Measurements from ENCODE around the gene NOL11. TPM values are rescaled to one million over a fixed set of nuclear protein-coding genes. Genes with fewer than 3 reads are reported as not detected.
A peak's percentile ranks its signal among the peaks of the same experiment; 100 is the strongest.

Gene NOL11
- polyA plus RNA-seq, 1 of the 3 experiments (the other 2 are of a cell fraction): 27.0 TPM

DNA sequence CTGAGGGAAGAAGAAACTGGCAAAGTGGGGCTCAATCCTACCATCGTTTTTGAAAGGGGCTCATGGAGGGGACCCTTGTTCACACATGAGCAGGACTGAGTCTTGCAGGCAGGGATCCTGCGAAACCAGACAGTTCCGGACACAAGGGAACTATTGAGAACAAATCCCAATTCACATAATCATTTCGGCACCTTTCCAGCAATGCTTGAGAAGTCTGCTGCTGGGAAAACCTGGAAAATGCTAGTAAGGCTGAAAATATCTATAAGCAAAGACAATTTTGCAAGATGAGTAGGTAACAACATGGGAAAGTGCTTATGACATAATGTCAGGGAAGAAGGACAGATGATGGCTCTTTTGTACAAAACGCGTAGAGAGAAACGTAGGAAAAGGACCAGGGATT, 55.5 kb downstream of the NOL11 start:
- no peak overlapping the region for H3K4me3 ChIP-seq (ENCODE audit: low read depth in 2 of 2, low read length in 1 of 2)
- no peaks in the 10 kb centered on the region for H3K79me2 ChIP-seq (ENCODE audit: insufficient read depth)
- no peaks in the 10 kb centered on the region for H3K9me2 ChIP-seq
- H2AFZ ChIP-seq (ENCODE audit: low read depth): no peak overlapping the region
- no peaks in the 10 kb centered on the region for H3F3A ChIP-seq (replicated peaks; ENCODE audit: insufficient read depth)
- H3K4me1 ChIP-seq (ENCODE audit: control insufficient read depth in 1 of 2, insufficient read depth in 2 of 2, low read depth in 1 of 2, low read length in 1 of 2): no peaks in the 10 kb centered on the region; a peak in 1 of 4 replicates
- WGBS (ENCODE audit: low lambda C conversion rate): 75% methylated on average over 7 of the region's 7 CpGs
- no peak for TF ChIP-seq MXI1 (IDR thresholded peaks at IDR 0.05; ENCODE audit: low read depth, low read length)
- TF ChIP-seq EP300 (IDR thresholded peaks at IDR 0.05; ENCODE audit: borderline replicate concordance in 1 of 2, low read depth in 1 of 2, low read length in 1 of 2): no peak
- no peak for TF ChIP-seq RCOR1 (IDR thresholded peaks at IDR 0.05; ENCODE audit: low read length)
- TF ChIP-seq CHD2 (IDR thresholded peaks at IDR 0.05; ENCODE audit: low read length, partially characterized antibody): no peak
- no peak for TF ChIP-seq GABPA (IDR thresholded peaks at IDR 0.05; ENCODE audit: low read depth)
- no peak for TF ChIP-seq EZH2phosphoT487 (IDR thresholded peaks at IDR 0.05; ENCODE audit: borderline replicate concordance, low read depth)
- CTCF ChIA-PET: interaction anchor here (1.7 kb wide), 1 partner anchor 9 kb away, joined by 4 read pairs; no protein-coding TSS in a partner anchor
- no peak overlapping the region for H3K27ac ChIP-seq (ENCODE audit: low read depth in 2 of 2, low read length in 1 of 2)
- no peaks in the 10 kb centered on the region for H3K36me3 ChIP-seq (replicated peaks in 1 of 2; ENCODE audit: control insufficient read depth in 1 of 2, insufficient read depth in 2 of 2, low read length in 1 of 2)
- H3K9me3 ChIP-seq: no peaks in the 10 kb centered on the region
- DNase-seq: no peak
- no peaks in the 10 kb centered on the region for H4K20me1 ChIP-seq (ENCODE audit: insufficient read depth)
- H3K4me2 ChIP-seq: no peak overlapping the region
- POLR2A ChIA-PET: no interaction called here
- no peaks in the 10 kb centered on the region for H3K27me3 ChIP-seq (ENCODE audit: insufficient read depth)
- no peak overlapping the region for H3K9ac ChIP-seq

DNA sequence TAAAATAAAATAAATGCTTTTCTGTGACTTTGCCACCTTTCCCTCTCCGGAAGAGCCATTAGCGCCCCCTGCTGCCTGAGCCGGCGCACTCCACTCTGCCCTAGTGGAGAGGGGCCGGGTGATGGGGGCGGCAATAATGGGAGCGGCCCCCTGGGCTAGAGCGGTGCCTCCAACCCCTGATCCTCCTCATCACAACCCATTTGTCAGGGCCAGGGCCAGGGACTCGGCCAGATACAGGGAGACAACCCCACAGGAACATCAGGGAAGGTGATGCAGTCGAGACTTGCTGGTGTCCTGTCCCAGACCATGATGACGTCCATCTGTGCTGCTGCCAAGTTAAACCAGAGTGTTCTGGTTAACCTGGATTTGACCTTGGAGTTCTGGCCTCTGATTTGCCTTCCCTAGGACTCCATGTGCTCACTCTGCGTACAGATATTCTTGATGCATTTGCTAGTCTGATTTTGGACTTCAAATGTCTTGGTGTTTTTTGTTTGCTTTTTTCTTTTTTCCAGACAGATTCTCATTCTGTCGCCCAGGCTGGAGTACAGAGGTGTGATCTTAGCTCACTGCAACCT, 61.4 kb downstream of the NOL11 start:
- TF ChIP-seq, protein P1, sequence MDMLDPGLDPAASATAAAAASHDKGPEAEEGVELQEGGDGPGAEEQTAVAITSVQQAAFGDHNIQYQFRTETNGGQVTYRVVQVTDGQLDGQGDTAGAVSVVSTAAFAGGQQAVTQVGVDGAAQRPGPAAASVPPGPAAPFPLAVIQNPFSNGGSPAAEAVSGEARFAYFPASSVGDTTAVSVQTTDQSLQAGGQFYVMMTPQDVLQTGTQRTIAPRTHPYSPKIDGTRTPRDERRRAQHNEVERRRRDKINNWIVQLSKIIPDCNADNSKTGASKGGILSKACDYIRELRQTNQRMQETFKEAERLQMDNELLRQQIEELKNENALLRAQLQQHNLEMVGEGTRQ (IDR thresholded peaks at IDR 0.05; ENCODE audit: borderline replicate concordance, low read depth, low read length): no peak
- TF ChIP-seq SIN3A (IDR thresholded peaks at IDR 0.05; ENCODE audit: borderline replicate concordance, low read depth, low read length) (no peak), SMC3 (IDR thresholded peaks at IDR 0.05; ENCODE audit: low read depth, low read length) (peak; percentile 34), RAD21 (IDR thresholded peaks at IDR 0.05; ENCODE audit: low read length) (peak; percentile 66), CTCF (IDR thresholded peaks at IDR 0.05) (peak; percentile 88)
- TF ChIP-seq, protein P2, sequence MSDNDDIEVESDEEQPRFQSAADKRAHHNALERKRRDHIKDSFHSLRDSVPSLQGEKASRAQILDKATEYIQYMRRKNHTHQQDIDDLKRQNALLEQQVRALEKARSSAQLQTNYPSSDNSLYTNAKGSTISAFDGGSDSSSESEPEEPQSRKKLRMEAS (IDR thresholded peaks at IDR 0.05; ENCODE audit: low read depth): peak; percentile 41; the same call in 1 of the 2 replicates
- WGBS (ENCODE audit: low lambda C conversion rate): 26% methylated on average over 13 of the region's 13 CpGs
- no peaks in the 10 kb centered on the region for H3K9me3 ChIP-seq
- CTCF ChIA-PET: interaction anchor here (0.6 to 3.0 kb wide), 8 partner anchors 10 to 566 kb away, joined by 3 to 12 read pairs (median 4); partner anchors contain the start of genes BPTF and NOL11
- POLR2A ChIA-PET: interaction anchor here (0.6 kb wide), 1 partner anchor 8 kb away, joined by 3 read pairs; no protein-coding TSS in a partner anchor
- no peaks in the 10 kb centered on the region for H3K79me2 ChIP-seq (ENCODE audit: insufficient read depth)
- peak; percentile 88 for DNase-seq
- no peaks in the 10 kb centered on the region for H3K36me3 ChIP-seq (replicated peaks in 1 of 2; ENCODE audit: control insufficient read depth in 1 of 2, insufficient read depth in 2 of 2, low read length in 1 of 2)
- no peaks in the 10 kb centered on the region for H3F3A ChIP-seq (replicated peaks; ENCODE audit: insufficient read depth)
- H2AFZ ChIP-seq (ENCODE audit: low read depth): peak overlapping the region; percentile 27; the same call in 1 of the 2 replicates
- H3K27ac ChIP-seq (ENCODE audit: low read depth in 2 of 2, low read length in 1 of 2): peak overlapping the region in 1 of 2 experiments; percentile 60; a peak in 1 of 4 replicates
- H3K9ac ChIP-seq: no peak overlapping the region
- H3K4me3 ChIP-seq (ENCODE audit: low read depth in 2 of 2, low read length in 1 of 2): peak overlapping the region; percentile 6 to 37; a peak in 1 of 4 replicates
- peak overlapping the region; percentile 36; the same call in 1 of the 2 replicates for H3K4me2 ChIP-seq
- no peaks in the 10 kb centered on the region for H3K27me3 ChIP-seq (ENCODE audit: insufficient read depth)
- no peaks in the 10 kb centered on the region for H3K9me2 ChIP-seq
- H4K20me1 ChIP-seq (ENCODE audit: insufficient read depth): no peaks in the 10 kb centered on the region
- H3K4me1 ChIP-seq (ENCODE audit: control insufficient read depth in 1 of 2, insufficient read depth in 2 of 2, low read depth in 1 of 2, low read length in 1 of 2): peaks cover 0 to 3% of the 10 kb centered on the region in 2 experiments; a peak in 1 of 4 replicates

Data from SK-N-SH (cell line).